B cell (primary cell): ENCODE data around the gene FCER1G. TPM values are rescaled to one million over a fixed set of nuclear protein-coding genes. Genes with fewer than 3 reads are reported as not detected.
A peak's percentile ranks its signal among the peaks of the same experiment; 100 is the strongest.

Experiments
- ATAC-seq: fragments of 200-7000 bp; cut with Tn5 transposase; one replicate; pipeline ENCODE4 v1.10.0; 2021; ENCODE audit warnings: low read depth, mild to moderate bottlenecking, moderate number of reproducible peaks, moderate library complexity
- CTCF ChIA-PET: fragments of 350-600 bp; sonication (Branson Sonifier 250); formaldehyde crosslinking; loops from one replicate; lab custom pipeline; 2021; ENCODE audit warnings: antibody characterized with exemption, inconsistent platforms; lab: Charles Lee
- POLR2A ChIA-PET: fragments of 350-600 bp; sonication (Branson Sonifier 250); formaldehyde crosslinking; loops from one replicate; lab custom pipeline; 2021; ENCODE audit warnings: antibody characterized with exemption; lab: Charles Lee
- DNase-seq: peaks from one replicate; pipeline ENCODE4 v3.0.0; 2013
- H2AFZ ChIP-seq: 2 replicates; pipeline ENCODE4 v1.6.1; 2012; ENCODE audit warnings: mild to moderate bottlenecking, low read depth, low read length; ENCODE audit not compliant: insufficient read depth, poor library complexity, severe bottlenecking
- H3K27ac ChIP-seq, 2 donors: 1 replicate in 1 of 2; 2 replicates in 1 of 2; pipeline ENCODE4 v1.5.1; 2012 to 2013; ENCODE audit warnings: low read length in 2 of 2, mild to moderate bottlenecking in 2 of 2, moderate library complexity in 1 of 2
- H3K27me3 ChIP-seq, 4 experiments: fragments of 200-600 bp in 1 of 4; sonication (generic) in 1 of 4; replicated peaks in 1 of 4; 1 replicate in 2 of 4; 2 replicates in 2 of 4; pipeline versions ENCODE4 v1.6.1 to v1.7.0; 2013 to 2016; ENCODE audit warnings: low read length in 3 of 4, mild to moderate bottlenecking in 2 of 4, mixed read lengths in 1 of 4, moderate library complexity in 1 of 4; ENCODE audit not compliant: insufficient read depth in 4 of 4, control insufficient read depth in 3 of 4; ENCODE audit errors: control extremely low read depth in 1 of 4
- H3K36me3 ChIP-seq, 2 experiments: replicated peaks in 1 of 2; 1 replicate in 1 of 2; 2 replicates in 1 of 2; pipeline versions ENCODE4 v1.6.1 to v1.7.1; 2013; ENCODE audit warnings: low read length in 1 of 2; ENCODE audit not compliant: insufficient read depth in 2 of 2, control insufficient read depth in 1 of 2; ENCODE audit errors: control extremely low read depth in 1 of 2, extremely low read depth in 1 of 2
- H3K4me1 ChIP-seq, 2 donors: fragments of 200-600 bp in 1 of 2; sonication (generic) in 1 of 2; 1 replicate in 1 of 2; 2 replicates in 1 of 2; pipeline versions ENCODE4 v1.5.1 to v1.6.1; 2013 to 2017; ENCODE audit warnings: low read length in 2 of 2; ENCODE audit not compliant: control insufficient read depth in 2 of 2, insufficient read depth in 2 of 2
- H3K4me2 ChIP-seq: replicated peaks from 2 replicates; pipeline ENCODE3; 2012; ENCODE audit warnings: mild to moderate bottlenecking, low read depth, low read length; ENCODE audit not compliant: poor library complexity, severe bottlenecking
- H3K4me3 ChIP-seq, 5 experiments: fragments of 200-600 bp in 1 of 5; sonication (generic) in 1 of 5; 1 replicate in 3 of 5; 2 replicates in 2 of 5; pipeline versions ENCODE4 v1.5.1 to v1.7.0; 2011 to 2016; ENCODE audit warnings: low read length in 4 of 5, mild to moderate bottlenecking in 4 of 5, low read depth in 2 of 5, control low read depth in 1 of 5, moderate library complexity in 1 of 5; ENCODE audit not compliant: insufficient read depth in 1 of 5; ENCODE audit errors: control extremely low read depth in 1 of 5, extremely low read depth in 1 of 5
- H3K79me2 ChIP-seq: fragments of 200-600 bp; sonication (generic); one replicate; pipeline ENCODE4 v1.6.0; 2016; ENCODE audit warnings: low read length; ENCODE audit not compliant: control insufficient read depth, insufficient read depth
- H3K9ac ChIP-seq: fragments of 200-600 bp; sonication (generic); 2 replicates; pipeline ENCODE4 v1.6.1; 2017; ENCODE audit warnings: mild to moderate bottlenecking, low read length, moderate library complexity
- H3K9me3 ChIP-seq, 3 donors: one replicate each; pipeline versions ENCODE4 v1.6.1 to v1.7.1; 2013; ENCODE audit warnings: low read length in 2 of 3; ENCODE audit not compliant: control insufficient read depth in 2 of 3, insufficient read depth in 1 of 3; ENCODE audit errors: control extremely low read depth in 1 of 3
- H4K20me1 ChIP-seq: 2 replicates; pipeline ENCODE4 v1.6.0; 2012; ENCODE audit warnings: mild to moderate bottlenecking, low read length; ENCODE audit not compliant: insufficient read depth, control insufficient read depth, poor library complexity, severe bottlenecking
- H3K27ac Mint-ChIP-seq: one replicate; pipeline ENCODE4 v1.8.0; 2021; ENCODE audit warnings: mixed read lengths
- H3K27me3 Mint-ChIP-seq: one replicate; pipeline ENCODE4 v1.8.0; 2021; ENCODE audit warnings: mixed read lengths
- H3K4me1 Mint-ChIP-seq: one replicate; pipeline ENCODE4 v1.8.0; 2021; ENCODE audit warnings: mixed read lengths
- H3K4me3 Mint-ChIP-seq: one replicate; pipeline ENCODE4 v1.8.0; 2021; ENCODE audit warnings: mixed read lengths
- H3K9me3 Mint-ChIP-seq: one replicate; pipeline ENCODE4 v1.8.0; 2022; ENCODE audit warnings: mixed read lengths; ENCODE audit not compliant: insufficient read depth
- CTCF ChIP-seq: fragments of 200-600 bp; IDR thresholded peaks from one replicate; pipeline ENCODE4 v1.8.0; 2022; ENCODE audit warnings: antibody characterized with exemption, mild to moderate bottlenecking
- EZH2 ChIP-seq: IDR thresholded peaks from 2 replicates; pipeline ENCODE4 v1.6.1; 2012; ENCODE audit warnings: borderline replicate concordance, low read depth, mild to moderate bottlenecking, moderate library complexity, low read length; ENCODE audit not compliant: insufficient read depth, poor library complexity, severe bottlenecking
- WGBS: methylation state at CpG from one replicate; pipeline ENCODE4 v1.1.5; 2013; ENCODE audit warnings: missing lambda C conversion rate; ENCODE audit not compliant: insufficient coverage; 5-methylcytosine and 5-hydroxymethylcytosine counted together
- intact Hi-C: fragments of 100-400 bp; cut with micrococcal nuclease; formaldehyde crosslinking; loops from one replicate; pipeline ENCODE4 v1.10.0; 2022
- polyA plus RNA-seq: library from polyadenylated mRNA; depleted of rRNA; stranded (reverse); fragments of >200 nt; gene quantifications from 2 replicates; pipeline ENCODE4 v1.2.3, GENCODE V29; 2012
- total RNA-seq, 2 donors: library from RNA; stranded (reverse); fragments of 120-200 nt in 1 of 2; gene quantifications; 1 replicate in 1 of 2; 2 replicates in 1 of 2; pipeline versions ENCODE4 v1.2.3 to v1.2.4, GENCODE V29; 2013 to 2022

Gene FCER1G
- total and polyA plus RNA-seq, 2 donors (not counting 1 experiment from before 2014, with no cell fraction given): 0.76 to 13.6 TPM

- Histone ChIP-seq H3K4me1 (peaks cover 42 to 58% of the 10 kb centered on the region in 2 donors), H3K4me3 (peak overlapping the region; percentile 23 to 95 (median 90)), H2AFZ (peak overlapping the region; percentile 96), H3K9ac (peak overlapping the region; percentile 83), H3K79me2 (peaks cover 33% of the 10 kb centered on the region), H3K4me2 (peak overlapping the region; percentile 82), H3K27ac (peak overlapping the region; percentile 76 to 81), H3K27me3 (no peaks in the 10 kb centered on the region), H3K36me3 (peaks cover 3 to 31% of the 10 kb centered on the region in 2 experiments), H4K20me1 (peaks cover 9% of the 10 kb centered on the region), H3K9me3 (no peaks in the 10 kb centered on the region)
- Mint-ChIP-seq H3K4me1 (peaks cover 64% of the 10 kb centered on the region), H3K9me3 (no peaks in the 10 kb centered on the region), H3K27me3 (no peaks in the 10 kb centered on the region), H3K4me3 (peak overlapping the region; percentile 99), H3K27ac (peak overlapping the region; percentile 100)
- TF ChIP-seq CTCF (no peak), EZH2 (no peak)
- no peak for ATAC-seq
- 83% methylated on average over 1 of the region's 9 CpGs for WGBS
- POLR2A ChIA-PET: interaction anchor here (0.9 to 2.3 kb wide), 3 partner anchors 12 to 48 kb away, joined by 5 to 10 read pairs (median 5); partner anchors contain the start of genes NDUFS2, PPOX and TOMM40L
- CTCF ChIA-PET: interaction anchor here (0.6 to 3.3 kb wide), 2 partner anchors 11 to 20 kb away, joined by 5 to 24 read pairs; partner anchors contain the start of gene PPOX
- DNase-seq: no peak
- intact Hi-C loops: loop anchor here (1.0 kb wide), 4 partner anchors 7 to 24 kb away; partner anchors contain the start of genes NDUFS2, PPOX and USP21
These were observed 37.2 kb upstream of the FCER1G start for GRCh38 chr1:161177936-161178244.

- peaks cover 0 to 15% of the 10 kb centered on the region in 2 experiments for H3K36me3 ChIP-seq
- no peak for DNase-seq
- Mint-ChIP-seq H3K9me3 (no peaks in the 10 kb centered on the region), H3K27ac (no peak overlapping the region), H3K4me1 (peaks cover 75% of the 10 kb centered on the region), H3K27me3 (no peaks in the 10 kb centered on the region), H3K4me3 (no peak overlapping the region)
- 94% methylated on average over 2 of the region's 3 CpGs for WGBS
- peaks cover 25% of the 10 kb centered on the region for H3K79me2 ChIP-seq
- no peaks in the 10 kb centered on the region for H3K9me3 ChIP-seq
- POLR2A ChIA-PET: interaction anchor here (0.7 kb wide), 1 partner anchor 385 kb away, joined by 3 read pairs; no protein-coding TSS in a partner anchor
- TF ChIP-seq CTCF (no peak), EZH2 (no peak)
- H4K20me1 ChIP-seq: peaks cover 9% of the 10 kb centered on the region
- H3K4me2 ChIP-seq: no peak overlapping the region
- no peak overlapping the region for H3K4me3 ChIP-seq
- no peak overlapping the region for H2AFZ ChIP-seq
- intact Hi-C loops: no loop called here
- no peaks in the 10 kb centered on the region for H3K27me3 ChIP-seq
- H3K27ac ChIP-seq: no peak overlapping the region
- CTCF ChIA-PET: interaction anchor here (0.6 to 5.4 kb wide), 4 partner anchors 13 to 476 kb away, joined by 3 to 64 read pairs (median 5); partner anchors contain the start of gene PPOX
- ATAC-seq: no peak
- H3K4me1 ChIP-seq: peaks cover 58 to 71% of the 10 kb centered on the region in 2 donors
- H3K9ac ChIP-seq: no peak overlapping the region
These were observed 35.4 kb upstream of the FCER1G start for GRCh38 chr1:161179698-161180097.
